ENCODE measurements around the gene ARHGAP18.

The ARHGAP18 gene

GRCh38 chr6:129692467-129692866 lies 17.5 kb downstream of the ARHGAP18 start:
- POLR2A ChIA-PET: no interaction called here

GRCh38 chr6:129691709-129692108 lies 18.3 kb downstream of the ARHGAP18 start:
- TF ChIP-seq TARDBP (IDR thresholded peaks at IDR 0.05) (no peak), SUZ12 (IDR thresholded peaks at IDR 0.05) (no peak), FOXA1 (IDR thresholded peaks at IDR 0.05) (no peak), SP1 (IDR thresholded peaks at IDR 0.05) (no peak), PKNOX1 (IDR thresholded peaks at IDR 0.05) (no peak), ELF4 (IDR thresholded peaks at IDR 0.05) (no peak), LEF1 (IDR thresholded peaks at IDR 0.05; ENCODE audit: borderline replicate concordance) (no peak), ARNT (IDR thresholded peaks at IDR 0.05) (no peak), NFRKB (IDR thresholded peaks at IDR 0.05) (no peak), ZNF384 (IDR thresholded peaks at IDR 0.05) (no peak), L3MBTL2 (conservative IDR thresholded peaks at IDR 0.05) (no peak), HDGF (IDR thresholded peaks at IDR 0.05; ENCODE audit: borderline replicate concordance) (no peak), BHLHE40 (IDR thresholded peaks at IDR 0.05; ENCODE audit: borderline replicate concordance) (no peak), FOXK2 (IDR thresholded peaks at IDR 0.05) (no peak)
- ChIA-PET POLR2A (no interaction called here), CTCF (no interaction called here)
- DNase-seq (ENCODE audit: extremely low spot score): no peak

More at GRCh38 chr6:129692467-129692866, 17.5 kb downstream of the ARHGAP18 start:
- CTCF ChIA-PET: no interaction called here
- DNase-seq (ENCODE audit: extremely low spot score): no peak
- TF ChIP-seq SP1 (IDR thresholded peaks at IDR 0.05): no peak
- no peak for TF ChIP-seq L3MBTL2 (conservative IDR thresholded peaks at IDR 0.05)
- no peak for TF ChIP-seq SUZ12 (IDR thresholded peaks at IDR 0.05)
- no peak for TF ChIP-seq LEF1 (IDR thresholded peaks at IDR 0.05; ENCODE audit: borderline replicate concordance)
- TF ChIP-seq FOXM1 (IDR thresholded peaks at IDR 0.05; ENCODE audit: borderline replicate concordance): no peak

GRCh38 chr6:129691043-129691640 lies 18.8 kb downstream of the ARHGAP18 start:
- DNase-seq (ENCODE audit: extremely low spot score): no peak
- ChIA-PET CTCF (no interaction called here), POLR2A (no interaction called here)
- TF ChIP-seq CTBP1 (IDR thresholded peaks at IDR 0.05; ENCODE audit: borderline replicate concordance): no peak
- no peak for TF ChIP-seq ZNF384 (IDR thresholded peaks at IDR 0.05)
- no peak for TF ChIP-seq ELF4 (IDR thresholded peaks at IDR 0.05)
- no peak for TF ChIP-seq PKNOX1 (IDR thresholded peaks at IDR 0.05)
- TF ChIP-seq HDGF (IDR thresholded peaks at IDR 0.05; ENCODE audit: borderline replicate concordance): no peak
- TF ChIP-seq FOXA1 (IDR thresholded peaks at IDR 0.05): no peak
- no peak for TF ChIP-seq ARNT (IDR thresholded peaks at IDR 0.05)
- no peak for TF ChIP-seq BHLHE40 (IDR thresholded peaks at IDR 0.05; ENCODE audit: borderline replicate concordance)
- TF ChIP-seq FOXK2 (IDR thresholded peaks at IDR 0.05): no peak
- no peak for TF ChIP-seq L3MBTL2 (conservative IDR thresholded peaks at IDR 0.05)

GRCh38 chr6:129686941-129687627 lies 22.9 kb downstream of the ARHGAP18 start:
- ChIA-PET POLR2A (interaction anchor here (0.7 kb wide), 1 partner anchor 23 kb away, joined by 3 read pairs; the partner anchor contains the start of gene ARHGAP18), CTCF (interaction anchor here (0.6 to 0.7 kb wide), 2 partner anchors 13 to 403 kb away, joined by 3 to 4 read pairs; no protein-coding TSS in a partner anchor)
- DNase-seq (ENCODE audit: extremely low spot score): no peak
- TF ChIP-seq SP1 (IDR thresholded peaks at IDR 0.05) (no peak), FOXK2 (IDR thresholded peaks at IDR 0.05) (no peak), ZNF384 (IDR thresholded peaks at IDR 0.05) (no peak), SUZ12 (IDR thresholded peaks at IDR 0.05) (no peak), HDGF (IDR thresholded peaks at IDR 0.05; ENCODE audit: borderline replicate concordance) (no peak), CTBP1 (IDR thresholded peaks at IDR 0.05; ENCODE audit: borderline replicate concordance) (no peak), FOXM1 (IDR thresholded peaks at IDR 0.05; ENCODE audit: borderline replicate concordance) (no peak), PKNOX1 (IDR thresholded peaks at IDR 0.05) (no peak), L3MBTL2 (conservative IDR thresholded peaks at IDR 0.05) (no peak), ARNT (IDR thresholded peaks at IDR 0.05) (no peak)

- POLR2A ChIA-PET: no interaction called here
- TF ChIP-seq FOXK2 (IDR thresholded peaks at IDR 0.05): no peak
- TF ChIP-seq PKNOX1 (IDR thresholded peaks at IDR 0.05): no peak
- no peak for TF ChIP-seq L3MBTL2 (conservative IDR thresholded peaks at IDR 0.05)
- TF ChIP-seq FOXM1 (IDR thresholded peaks at IDR 0.05; ENCODE audit: borderline replicate concordance): no peak
- no peak for TF ChIP-seq CTBP1 (IDR thresholded peaks at IDR 0.05; ENCODE audit: borderline replicate concordance)
- no peak for TF ChIP-seq HDGF (IDR thresholded peaks at IDR 0.05; ENCODE audit: borderline replicate concordance)
- TF ChIP-seq NFRKB (IDR thresholded peaks at IDR 0.05): no peak
- no peak for TF ChIP-seq SP1 (IDR thresholded peaks at IDR 0.05)
- no peak for TF ChIP-seq ELF4 (IDR thresholded peaks at IDR 0.05)
- TF ChIP-seq TARDBP (IDR thresholded peaks at IDR 0.05): no peak
- TF ChIP-seq ZNF384 (IDR thresholded peaks at IDR 0.05): no peak
- no peak for TF ChIP-seq SUZ12 (IDR thresholded peaks at IDR 0.05)
- TF ChIP-seq BHLHE40 (IDR thresholded peaks at IDR 0.05; ENCODE audit: borderline replicate concordance): no peak
- TF ChIP-seq ARNT (IDR thresholded peaks at IDR 0.05): no peak
- TF ChIP-seq LEF1 (IDR thresholded peaks at IDR 0.05; ENCODE audit: borderline replicate concordance): no peak
- DNase-seq (ENCODE audit: extremely low spot score): no peak
- CTCF ChIA-PET: interaction anchor here (1.0 kb wide), 1 partner anchor 28 kb away, joined by 3 read pairs; no protein-coding TSS in a partner anchor
Measured at GRCh38 chr6:129685662-129686031, 24.3 kb downstream of the ARHGAP18 start.
